MM.1S (cell line): Measurements from ENCODE around the gene FOXP2.

Source experiments
- DNase-seq: peaks from one replicate; pipeline ENCODE4 v3.0.0-alpha.2; 2015
- H2AFZ ChIP-seq: fragments of 300-600 bp; sonication (generic); 2 replicates; pipeline ENCODE4 v1.6.0; 2016; ENCODE audit warnings: antibody characterized with exemption, low read length
- H3F3A ChIP-seq: fragments of 300-600 bp; sonication (generic); 2 replicates; pipeline ENCODE4 v1.6.1; 2016; ENCODE audit warnings: mild to moderate bottlenecking, antibody characterized with exemption, low read length, moderate library complexity, mixed read lengths; ENCODE audit not compliant: insufficient read depth
- H3K27ac ChIP-seq: fragments of 300-600 bp; sonication (generic); 2 replicates; pipeline ENCODE4 v1.5.1; 2016; ENCODE audit warnings: mild to moderate bottlenecking, low read length
- H3K27me3 ChIP-seq: fragments of 300-600 bp; sonication (generic); replicated peaks from 2 replicates; pipeline ENCODE4 v1.6.0; 2016; ENCODE audit warnings: low read length; ENCODE audit not compliant: insufficient read depth
- H3K36me3 ChIP-seq: fragments of 300-600 bp; sonication (generic); replicated peaks from 2 replicates; pipeline ENCODE4 v1.6.1; 2016; ENCODE audit warnings: mild to moderate bottlenecking, low read length, mixed read lengths; ENCODE audit not compliant: insufficient read depth
- H3K4me1 ChIP-seq: fragments of 300-600 bp; sonication (generic); 2 replicates; pipeline ENCODE4 v1.6.1; 2016; ENCODE audit warnings: low read length, mixed read lengths
- H3K4me2 ChIP-seq: fragments of 300-600 bp; sonication (generic); 2 replicates; pipeline ENCODE4 v1.6.0; 2016; ENCODE audit warnings: low read depth, low read length
- H3K4me3 ChIP-seq: fragments of 300-600 bp; sonication (generic); 2 replicates; pipeline ENCODE4 v1.5.1; 2016; ENCODE audit warnings: low read length, mixed read lengths
- H3K79me2 ChIP-seq: fragments of 300-600 bp; sonication (generic); 2 replicates; pipeline ENCODE4 v1.6.1; 2016; ENCODE audit warnings: mixed run types, low read length, mixed read lengths
- H3K9ac ChIP-seq: fragments of 300-600 bp; sonication (generic); 2 replicates; pipeline ENCODE4 v1.6.1; 2016; ENCODE audit warnings: low read length, mixed read lengths
- H3K9me2 ChIP-seq: fragments of 300-600 bp; sonication (generic); replicated peaks from 2 replicates; pipeline ENCODE4 v1.6.1; 2016; ENCODE audit warnings: mild to moderate bottlenecking, low read length, mixed read lengths; ENCODE audit not compliant: insufficient read depth
- H3K9me3 ChIP-seq: fragments of 300-600 bp; sonication (generic); replicated peaks from 2 replicates; pipeline ENCODE4 v1.6.1; 2016; ENCODE audit warnings: mild to moderate bottlenecking, low read length, mixed read lengths; ENCODE audit not compliant: insufficient read depth
- H4K20me1 ChIP-seq: fragments of 300-600 bp; sonication (generic); 2 replicates; pipeline ENCODE4 v1.6.1; 2016; ENCODE audit warnings: mild to moderate bottlenecking, low read length, moderate library complexity, mixed read lengths; ENCODE audit not compliant: insufficient read depth
- EZH2 ChIP-seq: fragments of 300-600 bp; sonication (generic); optimal IDR thresholded peaks from 2 replicates; pipeline ENCODE3; 2017; ENCODE audit warnings: low read depth, mild to moderate bottlenecking, antibody characterized with exemption, low read length, mixed read lengths
- EZH2phosphoT487 ChIP-seq: fragments of 300-600 bp; sonication (generic); IDR thresholded peaks from 2 replicates; pipeline ENCODE4 v1.6.1; 2018; ENCODE audit warnings: antibody characterized with exemption, low read length
- TF ChIP-seq, protein P1 (sequence below): fragments of 300-600 bp; sonication (generic); IDR thresholded peaks from 2 replicates; pipeline ENCODE4 v1.5.1; 2016; ENCODE audit warnings: antibody characterized with exemption, low read length, mixed read lengths

The FOXP2 gene

DNA sequence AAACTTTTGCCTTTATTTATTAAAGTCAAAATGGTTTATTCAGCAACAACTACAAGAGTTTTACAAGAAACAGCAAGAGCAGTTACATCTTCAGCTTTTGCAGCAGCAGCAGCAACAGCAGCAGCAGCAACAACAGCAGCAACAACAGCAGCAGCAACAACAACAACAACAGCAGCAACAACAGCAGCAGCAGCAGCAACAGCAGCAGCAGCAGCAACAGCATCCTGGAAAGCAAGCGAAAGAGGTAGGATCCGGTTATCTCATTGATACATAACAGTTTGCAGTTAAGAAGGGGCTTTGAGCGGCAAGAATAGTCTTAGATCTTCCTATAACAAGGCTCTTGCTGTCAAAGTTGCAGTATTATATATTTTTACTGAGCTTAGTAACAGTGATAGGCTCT lies 215.1 kb downstream of the FOXP2 start:
- Histone ChIP-seq H4K20me1 (no peaks in the 10 kb centered on the region), H3F3A (no peaks in the 10 kb centered on the region), H3K9me3 (no peaks in the 10 kb centered on the region), H3K4me1 (no peaks in the 10 kb centered on the region), H3K4me3 (no peak overlapping the region), H3K9me2 (no peaks in the 10 kb centered on the region), H3K9ac (no peak overlapping the region), H3K27ac (no peak overlapping the region), H3K36me3 (no peaks in the 10 kb centered on the region), H3K4me2 (no peak overlapping the region), H3K27me3 (no peaks in the 10 kb centered on the region), H3K79me2 (no peaks in the 10 kb centered on the region), H2AFZ (no peak overlapping the region)
- TF ChIP-seq, protein P1, sequence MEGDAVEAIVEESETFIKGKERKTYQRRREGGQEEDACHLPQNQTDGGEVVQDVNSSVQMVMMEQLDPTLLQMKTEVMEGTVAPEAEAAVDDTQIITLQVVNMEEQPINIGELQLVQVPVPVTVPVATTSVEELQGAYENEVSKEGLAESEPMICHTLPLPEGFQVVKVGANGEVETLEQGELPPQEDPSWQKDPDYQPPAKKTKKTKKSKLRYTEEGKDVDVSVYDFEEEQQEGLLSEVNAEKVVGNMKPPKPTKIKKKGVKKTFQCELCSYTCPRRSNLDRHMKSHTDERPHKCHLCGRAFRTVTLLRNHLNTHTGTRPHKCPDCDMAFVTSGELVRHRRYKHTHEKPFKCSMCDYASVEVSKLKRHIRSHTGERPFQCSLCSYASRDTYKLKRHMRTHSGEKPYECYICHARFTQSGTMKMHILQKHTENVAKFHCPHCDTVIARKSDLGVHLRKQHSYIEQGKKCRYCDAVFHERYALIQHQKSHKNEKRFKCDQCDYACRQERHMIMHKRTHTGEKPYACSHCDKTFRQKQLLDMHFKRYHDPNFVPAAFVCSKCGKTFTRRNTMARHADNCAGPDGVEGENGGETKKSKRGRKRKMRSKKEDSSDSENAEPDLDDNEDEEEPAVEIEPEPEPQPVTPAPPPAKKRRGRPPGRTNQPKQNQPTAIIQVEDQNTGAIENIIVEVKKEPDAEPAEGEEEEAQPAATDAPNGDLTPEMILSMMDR: no peak
- TF ChIP-seq EZH2phosphoT487 (no peak), EZH2 (no peak)
- no peak for DNase-seq

DNA sequence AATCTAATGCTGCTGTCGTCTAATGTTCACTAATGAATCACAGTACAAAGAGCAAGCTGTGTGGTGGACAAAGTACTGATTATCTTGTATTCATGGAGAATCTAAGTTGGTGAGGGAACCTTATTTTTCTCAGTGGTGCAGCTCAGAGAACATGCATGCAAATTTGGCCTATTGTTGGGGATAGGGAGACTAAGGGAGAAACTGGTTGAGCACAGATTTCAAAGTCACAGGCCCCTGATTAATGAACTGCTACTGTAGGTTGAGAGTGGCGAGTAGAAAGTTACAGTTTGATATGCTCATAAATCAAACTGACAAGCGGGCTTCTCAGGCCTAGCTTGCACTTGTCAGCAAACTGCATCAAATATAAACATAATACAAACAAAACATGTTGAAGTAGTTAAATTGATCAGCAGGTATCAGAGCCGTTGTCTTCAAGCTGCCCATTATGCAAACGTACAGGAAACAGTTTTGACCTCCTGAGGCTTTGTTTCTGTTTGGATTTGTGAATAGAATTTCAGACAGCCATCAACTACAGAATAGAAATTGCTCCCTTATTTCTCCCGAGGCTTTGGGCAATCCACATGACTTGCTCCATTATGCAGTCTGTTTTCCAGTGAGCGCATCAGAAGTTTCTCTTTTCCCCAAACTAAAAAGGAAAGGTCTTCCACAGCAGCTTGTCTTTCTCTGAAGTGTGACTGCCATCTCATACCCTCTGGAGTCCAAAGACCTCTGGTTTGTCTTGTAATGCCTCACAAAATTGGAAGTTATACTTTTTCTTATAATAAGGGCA lies 215.8 kb downstream of the FOXP2 start:
- Histone ChIP-seq H3K27ac (no peak overlapping the region), H3K9ac (no peak overlapping the region), H2AFZ (no peak overlapping the region), H3K27me3 (no peaks in the 10 kb centered on the region), H3K36me3 (no peaks in the 10 kb centered on the region), H4K20me1 (no peaks in the 10 kb centered on the region), H3K9me3 (no peaks in the 10 kb centered on the region), H3K4me3 (no peak overlapping the region), H3K9me2 (no peaks in the 10 kb centered on the region), H3F3A (no peaks in the 10 kb centered on the region), H3K79me2 (no peaks in the 10 kb centered on the region), H3K4me1 (no peaks in the 10 kb centered on the region), H3K4me2 (no peak overlapping the region)
- TF ChIP-seq EZH2 (no peak), EZH2phosphoT487 (no peak)
- TF ChIP-seq, protein P1: no peak
- DNase-seq: no peak

DNA sequence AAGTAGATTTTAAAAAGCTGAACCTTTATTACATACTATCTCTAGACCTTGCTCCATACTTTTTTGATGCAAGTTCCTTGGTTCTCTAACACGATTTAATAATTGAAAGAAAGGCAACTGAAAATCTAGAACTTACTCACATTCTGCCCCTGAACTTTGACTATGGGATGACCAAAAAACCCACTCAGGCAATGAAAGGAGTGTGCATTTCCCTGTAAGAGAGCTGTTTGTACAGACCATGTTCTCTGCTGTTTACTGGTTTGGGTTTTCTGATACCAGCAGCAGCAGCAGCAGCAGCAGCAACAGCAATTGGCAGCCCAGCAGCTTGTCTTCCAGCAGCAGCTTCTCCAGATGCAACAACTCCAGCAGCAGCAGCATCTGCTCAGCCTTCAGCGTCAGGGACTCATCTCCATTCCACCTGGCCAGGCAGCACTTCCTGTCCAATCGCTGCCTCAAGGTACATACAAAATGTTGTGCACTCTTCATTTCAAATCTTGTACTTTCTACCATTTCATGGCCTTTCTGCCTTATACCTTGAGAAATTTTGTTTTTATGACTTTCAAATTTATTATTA lies 216.7 kb downstream of the FOXP2 start:
- H3K4me3 ChIP-seq: no peak overlapping the region
- no peak for DNase-seq
- H3K27me3 ChIP-seq: no peaks in the 10 kb centered on the region

More for the DNA sequence above, 216.7 kb downstream of the FOXP2 start:
- no peaks in the 10 kb centered on the region for H3F3A ChIP-seq
- no peaks in the 10 kb centered on the region for H3K79me2 ChIP-seq
- H3K36me3 ChIP-seq: no peaks in the 10 kb centered on the region
- H3K9ac ChIP-seq: no peak overlapping the region
- no peaks in the 10 kb centered on the region for H3K9me3 ChIP-seq
- no peaks in the 10 kb centered on the region for H4K20me1 ChIP-seq
- H3K27ac ChIP-seq: no peak overlapping the region
- TF ChIP-seq, protein P1: no peak
- no peak for TF ChIP-seq EZH2
- TF ChIP-seq EZH2phosphoT487: no peak
- no peak overlapping the region for H2AFZ ChIP-seq
- H3K4me2 ChIP-seq: no peak overlapping the region
- no peaks in the 10 kb centered on the region for H3K4me1 ChIP-seq
- no peaks in the 10 kb centered on the region for H3K9me2 ChIP-seq
